Thyroid gland (tissue), 4 donors: ENCODE data around the gene ADAMTS12. TPM values are rescaled to one million over a fixed set of nuclear protein-coding genes. Genes with fewer than 3 reads are reported as not detected.
"Not testable (repeated sequence)": the region's sequence is repeated elsewhere in the genome, so short reads cannot be mapped to it uniquely, and the experiment has no call there.

ENCODE experiments used
- DNase-seq, 2 donors: peaks; one replicate each; pipeline ENCODE4 v3.0.0-alpha.2; 2019
- H3K27ac ChIP-seq, 3 donors: fragments of 200-600 bp; sonication (generic); 1 replicate in 2 of 3; 2 replicates in 1 of 3; pipeline ENCODE4 v1.5.1; 2016 to 2019; ENCODE audit warnings: mild to moderate bottlenecking in 1 of 3, moderate library complexity in 1 of 3
- H3K27me3 ChIP-seq: fragments of 200-600 bp; sonication (generic); one replicate; pipeline ENCODE4 v1.5.1; 2019
- H3K36me3 ChIP-seq, 2 donors: fragments of 200-600 bp; sonication (generic); one replicate each; pipeline ENCODE4 v1.5.1; 2016 to 2019
- H3K4me1 ChIP-seq, 2 donors: fragments of 200-600 bp; sonication (generic); one replicate each; pipeline ENCODE4 v1.5.1; 2017 to 2019
- H3K4me3 ChIP-seq, 3 donors: fragments of 200-600 bp; sonication (generic); replicated peaks in 1 of 3; 1 replicate in 2 of 3; 2 replicates in 1 of 3; pipeline ENCODE4 v1.5.1; 2016; ENCODE audit warnings: mild to moderate bottlenecking in 1 of 3
- H3K9me3 ChIP-seq: fragments of 200-600 bp; sonication (generic); one replicate; pipeline ENCODE4 v1.5.1; 2017
- CTCF ChIP-seq, 6 experiments: fragments of 200-600 bp in 3 of 6; fragments of 450-650 bp in 3 of 6; sonication (generic) in 3 of 6; IDR thresholded peaks; one replicate each; pipeline ENCODE4 v1.5.1; 2016 to 2019; ENCODE audit warnings: antibody characterized with exemption in 6 of 6, mild to moderate bottlenecking in 2 of 6, inconsistent platforms in 1 of 6, moderate library complexity in 1 of 6
- POLR2A ChIP-seq, 2 donors: fragments of 450-650 bp; IDR thresholded peaks; one replicate each; pipeline ENCODE4 v1.6.1; 2017; ENCODE audit warnings: antibody characterized with exemption in 2 of 2, mild to moderate bottlenecking in 2 of 2, moderate library complexity in 1 of 2
- WGBS, 2 donors: methylation state at CpG; one replicate each; pipeline ENCODE4 v1.1.5; 2017; 5-methylcytosine and 5-hydroxymethylcytosine counted together
- intact Hi-C: fragments of 100-400 bp; cut with DNase I; formaldehyde crosslinking; loops from one replicate; pipeline ENCODE4 v1.15.1; 2023
- total RNA-seq, 4 donors: library from RNA; depleted of rRNA; stranded (reverse); fragments of >200 nt; gene quantifications; one replicate each; pipeline ENCODE4 v1.2.3, GENCODE V29; 2016

Gene ADAMTS12
- total RNA-seq, 4 donors from 2014 or later, result 1.3 to 5.8 (median 2.3) TPM

GRCh38 chr5:33527696-33528095 is 364.1 kb downstream of the ADAMTS12 start:
- H3K4me1 ChIP-seq, result peaks cover 0 to 16% of the 10 kb centered on the region in 2 donors
- no peak overlapping the region for H3K4me3 ChIP-seq
- no peak overlapping the region for H3K27ac ChIP-seq
- H3K27me3 ChIP-seq, result no peaks in the 10 kb centered on the region
- no peaks in the 10 kb centered on the region for H3K36me3 ChIP-seq
- intact Hi-C loops, result no loop called here
- WGBS, 2 donors, result 93 to 100% methylated on average over 2 of the region's 2 CpGs
- no peak for TF ChIP-seq POLR2A (IDR thresholded peaks at IDR 0.05)
- TF ChIP-seq CTCF (IDR thresholded peaks at IDR 0.05), result no peak
- no peak for DNase-seq
- H3K9me3 ChIP-seq, result no peaks in the 10 kb centered on the region

- 43 to 60% methylated on average over 4 of the region's 4 CpGs for WGBS, 2 donors
- Histone ChIP-seq H3K4me1 (peaks cover 0 to 16% of the 10 kb centered on the region in 2 donors), H3K4me3 (no peak overlapping the region), H3K27me3 (no peaks in the 10 kb centered on the region), H3K27ac (no peak overlapping the region), H3K36me3 (no peaks in the 10 kb centered on the region), H3K9me3 (no peaks in the 10 kb centered on the region)
- peak in 1 of 2 donors; percentile 5 for DNase-seq
- intact Hi-C loops, result no loop called here
- TF ChIP-seq CTCF (IDR thresholded peaks at IDR 0.05), result no peak
- TF ChIP-seq POLR2A (IDR thresholded peaks at IDR 0.05), result no peak
Observed at GRCh38 chr5:33526755-33527154, 365.0 kb downstream of the ADAMTS12 start.

DNA sequence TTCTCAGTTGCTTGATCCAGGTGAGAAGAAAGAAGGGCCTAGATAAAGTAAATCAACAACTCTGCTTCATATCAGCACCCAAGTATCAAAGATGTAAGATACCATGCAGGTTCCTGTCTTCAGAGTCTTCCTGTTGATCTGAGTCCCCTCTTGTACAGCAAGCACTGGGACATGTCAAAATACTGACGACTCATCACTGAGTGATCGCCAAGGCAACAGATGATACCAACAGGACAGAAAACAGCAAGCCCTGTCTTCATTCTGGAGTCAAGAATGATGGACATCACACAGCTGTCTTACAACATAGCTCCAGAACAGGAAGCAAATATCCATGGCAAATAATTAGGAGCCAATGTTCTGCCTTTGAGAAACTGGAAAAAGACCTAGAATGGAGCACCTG is 367.3 kb downstream of the ADAMTS12 start:
- peaks cover 0 to 11% of the 10 kb centered on the region in 2 donors for H3K4me1 ChIP-seq
- TF ChIP-seq CTCF (IDR thresholded peaks at IDR 0.05) (no peak), POLR2A (IDR thresholded peaks at IDR 0.05) (no peak)
- 92 to 100% methylated on average over 2 of the region's 2 CpGs for WGBS, 2 donors
- H3K27ac ChIP-seq, result no peak overlapping the region
- H3K27me3 ChIP-seq, result no peaks in the 10 kb centered on the region
- no peak for DNase-seq
- intact Hi-C loops, result no loop called here
- no peaks in the 10 kb centered on the region for H3K36me3 ChIP-seq
- no peaks in the 10 kb centered on the region for H3K9me3 ChIP-seq
- H3K4me3 ChIP-seq, result no peak overlapping the region

GRCh38 chr5:33523208-33523771 is 368.5 kb downstream of the ADAMTS12 start:
- H3K27me3 ChIP-seq, result no peaks in the 10 kb centered on the region
- no peak overlapping the region for H3K27ac ChIP-seq
- no peak for DNase-seq
- H3K4me3 ChIP-seq, result no peak overlapping the region
- intact Hi-C loops, result no loop called here
- no peaks in the 10 kb centered on the region for H3K9me3 ChIP-seq
- no peaks in the 10 kb centered on the region for H3K36me3 ChIP-seq
- H3K4me1 ChIP-seq, result peaks cover 0 to 6% of the 10 kb centered on the region in 2 donors
- TF ChIP-seq POLR2A (IDR thresholded peaks at IDR 0.05) (no peak), CTCF (IDR thresholded peaks at IDR 0.05) (no peak)
- WGBS, 2 donors, result 92 to 94% methylated on average over 2 of the region's 2 CpGs

GRCh38 chr5:33516421-33516820 is 375.4 kb downstream of the ADAMTS12 start:
- DNase-seq, result no peak
- intact Hi-C loops, result no loop called here
- Histone ChIP-seq H3K9me3 (no peaks in the 10 kb centered on the region), H3K27ac (no peak overlapping the region), H3K27me3 (no peaks in the 10 kb centered on the region), H3K4me1 (no peaks in the 10 kb centered on the region), H3K4me3 (no peak overlapping the region), H3K36me3 (no peaks in the 10 kb centered on the region)
- 85 to 86% methylated on average over 2 of the region's 2 CpGs for WGBS, 2 donors
- TF ChIP-seq POLR2A (IDR thresholded peaks at IDR 0.05) (no peak), CTCF (IDR thresholded peaks at IDR 0.05) (no peak)

DNA sequence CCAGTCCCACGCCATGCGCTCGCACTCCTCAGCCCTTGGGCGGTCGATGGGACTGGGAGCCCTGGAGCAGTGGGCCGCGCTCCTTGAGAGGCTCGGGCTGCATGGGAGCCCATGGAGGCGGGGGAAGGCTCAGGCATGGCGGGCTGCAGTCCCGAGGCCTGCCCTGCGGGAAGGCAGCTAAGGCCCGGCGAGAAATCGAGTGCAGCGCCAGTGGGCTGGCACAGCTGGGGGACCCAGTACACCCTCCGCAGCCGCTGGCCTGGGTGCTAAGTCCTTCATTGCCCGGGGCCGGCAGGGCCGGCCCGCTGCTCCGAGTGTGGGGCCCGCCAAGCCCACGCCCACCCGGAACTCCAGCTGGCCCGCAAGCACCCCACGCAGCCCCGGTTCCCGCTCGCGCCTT is 376.4 kb downstream of the ADAMTS12 start:
- H3K9me3 ChIP-seq, H3K4me3 ChIP-seq, intact Hi-C loops, H3K4me1 ChIP-seq, H3K36me3 ChIP-seq, H3K27ac ChIP-seq, H3K27me3 ChIP-seq, DNase-seq: not testable (repeated sequence)
- 94% methylated on average over 12 to 14 of the region's 32 CpGs for WGBS, 2 donors
